Astrocyte (in vitro differentiated cells and primary cell): Measurements from ENCODE around the gene PALLD. TPM values are rescaled to one million over a fixed set of nuclear protein-coding genes. Genes with fewer than 3 reads are reported as not detected.

Experiments
- DNase-seq: peaks from one replicate; pipeline ENCODE4 v3.0.0-alpha.2; 2010; ENCODE audit warnings: low read depth
- FAIRE-seq: peaks from 2 replicates; lab custom pipeline; 2011; peaks lifted over from hg19 to GRCh38; lab: Jason Lieb, UNC
- H2AFZ ChIP-seq: 2 replicates; pipeline ENCODE4 v1.6.0; 2012; ENCODE audit warnings: low read depth, low read length, inconsistent platforms
- H3K27ac ChIP-seq: 2 replicates; pipeline ENCODE4 v1.5.1; 2011; ENCODE audit warnings: low read depth, low read length, inconsistent platforms
- H3K27me3 ChIP-seq: 2 replicates; pipeline ENCODE4 v1.6.0; 2011; ENCODE audit warnings: low read length, inconsistent platforms; ENCODE audit not compliant: insufficient read depth
- H3K36me3 ChIP-seq: 2 replicates; pipeline ENCODE4 v1.5.1; 2011; ENCODE audit warnings: low read length, inconsistent platforms; ENCODE audit not compliant: insufficient read depth
- H3K4me1 ChIP-seq: 2 replicates; pipeline ENCODE4 v1.5.1; 2011; ENCODE audit warnings: low read length, inconsistent platforms; ENCODE audit not compliant: insufficient read depth
- H3K4me2 ChIP-seq: 2 replicates; pipeline ENCODE4 v1.6.0; 2012; ENCODE audit warnings: low read length, inconsistent platforms
- H3K4me3 ChIP-seq: 2 replicates; pipeline ENCODE4 v1.5.1; 2011; ENCODE audit warnings: low read depth, mild to moderate bottlenecking, low read length, inconsistent platforms; ENCODE audit not compliant: insufficient read depth
- H3K79me2 ChIP-seq: 2 replicates; pipeline ENCODE4 v1.6.0; 2012; ENCODE audit warnings: mild to moderate bottlenecking, low read length, inconsistent platforms; ENCODE audit not compliant: insufficient read depth
- H3K9ac ChIP-seq: 2 replicates; pipeline ENCODE4 v1.6.0; 2012; ENCODE audit warnings: mild to moderate bottlenecking, low read length, inconsistent platforms
- H3K9me3 ChIP-seq: 2 replicates; pipeline ENCODE4 v1.5.1; 2012; ENCODE audit warnings: low read depth, mild to moderate bottlenecking, low read length, inconsistent platforms; ENCODE audit not compliant: insufficient read depth
- H4K20me1 ChIP-seq: 2 replicates; pipeline ENCODE4 v1.6.0; 2012; ENCODE audit warnings: low read length, inconsistent platforms; ENCODE audit not compliant: insufficient read depth
- H3K27ac Mint-ChIP-seq: one replicate; pipeline ENCODE4 v1.8.0; 2021; ENCODE audit warnings: mild to moderate bottlenecking, mixed read lengths; ENCODE audit not compliant: unreplicated experiment
- H3K27me3 Mint-ChIP-seq: one replicate; pipeline ENCODE4 v1.8.0; 2021; ENCODE audit warnings: low read depth, mixed read lengths; ENCODE audit not compliant: unreplicated experiment
- H3K36me3 Mint-ChIP-seq: one replicate; pipeline ENCODE4 v1.8.0; 2021; ENCODE audit warnings: low read depth, mixed read lengths; ENCODE audit not compliant: unreplicated experiment
- H3K4me1 Mint-ChIP-seq: one replicate; pipeline ENCODE4 v1.8.0; 2021; ENCODE audit warnings: low read depth, mixed read lengths; ENCODE audit not compliant: unreplicated experiment
- H3K4me3 Mint-ChIP-seq: one replicate; pipeline ENCODE4 v1.8.0; 2021; ENCODE audit warnings: mild to moderate bottlenecking, moderate library complexity, mixed read lengths; ENCODE audit not compliant: unreplicated experiment
- H3K9me3 Mint-ChIP-seq: one replicate; pipeline ENCODE4 v1.8.0; 2021; ENCODE audit warnings: mild to moderate bottlenecking, mixed read lengths; ENCODE audit not compliant: unreplicated experiment
- CTCF ChIP-seq: IDR thresholded peaks from 2 replicates; pipeline ENCODE4 v1.5.1; 2011; ENCODE audit warnings: low read depth, mild to moderate bottlenecking, inconsistent platforms, low read length, moderate library complexity; ENCODE audit not compliant: insufficient read depth
- EZH2 ChIP-seq: IDR thresholded peaks from 2 replicates; pipeline ENCODE4 v1.6.1; 2012; ENCODE audit warnings: mild to moderate bottlenecking, low read length, inconsistent platforms; ENCODE audit not compliant: insufficient read depth
- total RNA-seq: library from RNA; stranded (reverse); gene quantifications from 2 replicates; pipeline ENCODE4 v1.2.1, GENCODE V29; 2021

PALLD gene
- total RNA-seq, 1 donor from 2014 or later: 498 TPM

GRCh38 chr4:168859100-168859499 lies 362.2 kb downstream of the PALLD start:
- H3K9me3 ChIP-seq: no peaks in the 10 kb centered on the region
- H4K20me1 ChIP-seq: peaks cover 30% of the 10 kb centered on the region
- Mint-ChIP-seq H3K4me3 (peak overlapping the region; percentile 28), H3K27ac (peak overlapping the region; percentile 98), H3K9me3 (no peaks in the 10 kb centered on the region), H3K27me3 (no peaks in the 10 kb centered on the region), H3K4me1 (peaks cover 83% of the 10 kb centered on the region), H3K36me3 (peaks cover 22% of the 10 kb centered on the region)
- FAIRE-seq (no peak), DNase-seq (no peak)
- TF ChIP-seq EZH2 (no peak), CTCF (no peak)
- H3K4me1 ChIP-seq: peaks cover 51% of the 10 kb centered on the region
- no peak overlapping the region for H3K9ac ChIP-seq
- H3K4me2 ChIP-seq: no peak overlapping the region
- H3K4me3 ChIP-seq: no peak overlapping the region
- peak overlapping the region; percentile 95 for H3K27ac ChIP-seq
- no peak overlapping the region for H2AFZ ChIP-seq
- peaks cover 33% of the 10 kb centered on the region for H3K36me3 ChIP-seq
- H3K79me2 ChIP-seq: peaks cover 95% of the 10 kb centered on the region
- H3K27me3 ChIP-seq: no peaks in the 10 kb centered on the region

DNA sequence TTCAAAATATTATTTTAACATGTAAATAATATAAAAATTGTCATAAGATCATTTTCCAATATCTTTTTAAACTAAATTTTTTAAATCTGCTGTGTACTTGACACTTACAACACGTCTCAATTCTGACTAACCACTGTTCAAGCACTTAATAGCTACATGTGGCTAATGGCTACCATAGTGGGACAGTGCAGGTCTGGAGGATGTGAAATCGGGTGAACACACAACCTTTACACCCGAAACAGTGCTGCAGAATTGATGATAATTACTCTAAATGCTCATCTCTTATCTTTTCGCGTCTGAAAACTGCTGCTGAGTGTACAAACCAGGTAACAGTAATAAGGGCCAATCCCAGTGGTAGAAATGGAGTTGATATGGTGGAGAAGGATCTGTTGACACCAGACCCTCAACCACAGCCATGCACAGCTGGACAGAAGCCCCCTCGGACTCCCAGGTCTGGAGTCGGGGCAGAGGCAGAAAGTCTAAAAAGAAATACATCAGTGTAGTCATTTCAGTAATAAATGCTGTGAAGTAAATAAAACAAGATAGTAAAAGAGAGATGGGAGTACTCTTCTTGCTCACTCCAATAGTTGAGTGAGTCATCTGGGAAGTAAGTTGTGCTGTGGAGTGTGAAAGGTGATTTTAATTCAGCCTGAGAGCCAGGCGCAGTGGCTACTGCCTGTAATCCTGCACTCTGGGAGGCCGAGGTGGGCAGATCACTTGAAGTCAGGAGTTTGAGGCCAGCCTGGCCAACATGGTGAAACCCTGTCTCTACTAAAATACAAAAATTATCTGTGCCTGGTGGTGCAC lies 363.2 kb downstream of the PALLD start:
- H3K27ac Mint-ChIP-seq: peak overlapping the region; percentile 60
- H3K36me3 Mint-ChIP-seq: peaks cover 24% of the 10 kb centered on the region
- peaks cover 83% of the 10 kb centered on the region for H3K4me1 Mint-ChIP-seq
- TF ChIP-seq CTCF (no peak), EZH2 (no peak)
- H3K27me3 ChIP-seq: no peaks in the 10 kb centered on the region
- H4K20me1 ChIP-seq: peaks cover 28% of the 10 kb centered on the region
- H3K4me1 ChIP-seq: peaks cover 59% of the 10 kb centered on the region
- peak overlapping the region; percentile 60 for H3K27ac ChIP-seq
- peak overlapping the region; percentile 10 for H3K9ac ChIP-seq
- no peak overlapping the region for H3K4me2 ChIP-seq
- H3K27me3 Mint-ChIP-seq: no peaks in the 10 kb centered on the region
- H3K9me3 Mint-ChIP-seq: no peaks in the 10 kb centered on the region
- no peak overlapping the region for H2AFZ ChIP-seq
- no peak overlapping the region for H3K4me3 ChIP-seq
- FAIRE-seq: no peak
- no peak overlapping the region for H3K4me3 Mint-ChIP-seq
- peaks cover 96% of the 10 kb centered on the region for H3K79me2 ChIP-seq
- no peaks in the 10 kb centered on the region for H3K9me3 ChIP-seq
- peaks cover 30% of the 10 kb centered on the region for H3K36me3 ChIP-seq
- peak; percentile 76 for DNase-seq

GRCh38 chr4:168860827-168861226 lies 364.0 kb downstream of the PALLD start:
- Mint-ChIP-seq H3K4me3 (no peak overlapping the region), H3K9me3 (no peaks in the 10 kb centered on the region), H3K4me1 (peaks cover 84% of the 10 kb centered on the region), H3K36me3 (peaks cover 30% of the 10 kb centered on the region), H3K27ac (peak overlapping the region; percentile 60), H3K27me3 (no peaks in the 10 kb centered on the region)
- H3K4me1 ChIP-seq: peaks cover 61% of the 10 kb centered on the region
- no peak overlapping the region for H3K4me2 ChIP-seq
- H3K27ac ChIP-seq: peak overlapping the region; percentile 60
- FAIRE-seq: no peak
- no peak overlapping the region for H2AFZ ChIP-seq
- H3K4me3 ChIP-seq: no peak overlapping the region
- no peak for DNase-seq
- TF ChIP-seq EZH2 (no peak), CTCF (no peak)
- peaks cover 26% of the 10 kb centered on the region for H3K36me3 ChIP-seq
- H3K9ac ChIP-seq: peak overlapping the region; percentile 10
- no peaks in the 10 kb centered on the region for H3K9me3 ChIP-seq
- H3K27me3 ChIP-seq: no peaks in the 10 kb centered on the region
- peaks cover 29% of the 10 kb centered on the region for H4K20me1 ChIP-seq
- H3K79me2 ChIP-seq: peaks cover 96% of the 10 kb centered on the region
